OCI-LY1 (cell line): Measurements from ENCODE around the gene TRIM10.
A peak's percentile ranks its signal among the peaks of the same experiment; 100 is the strongest.

Experiments
- H2AFZ ChIP-seq: fragments of 200-600 bp; sonication (generic), shearing (Covaris generic); 2 replicates; pipeline ENCODE4 v1.6.0; 2014; ENCODE audit warnings: antibody characterized with exemption, mild to moderate bottlenecking, low read length
- H3F3A ChIP-seq: fragments of 200-600 bp; sonication (generic), shearing (Covaris generic); 2 replicates; pipeline ENCODE4 v1.6.0; 2014; ENCODE audit warnings: mild to moderate bottlenecking, antibody characterized with exemption, low read length, moderate library complexity; ENCODE audit not compliant: insufficient read depth
- H3K27ac ChIP-seq: fragments of 200-600 bp; sonication (generic); 2 replicates; pipeline ENCODE4 v1.5.1; 2014; ENCODE audit warnings: low read length, mixed run types, mild to moderate bottlenecking, low read depth; ENCODE audit not compliant: poor library complexity, severe bottlenecking
- H3K27me3 ChIP-seq: fragments of 200-600 bp; sonication (generic); 2 replicates; pipeline ENCODE4 v1.6.0; 2014; ENCODE audit warnings: antibody characterized with exemption, mild to moderate bottlenecking, low read length, moderate library complexity; ENCODE audit not compliant: insufficient read depth
- H3K36me3 ChIP-seq: fragments of 200-600 bp; sonication (generic); 2 replicates; pipeline ENCODE4 v1.6.1; 2014; ENCODE audit warnings: mild to moderate bottlenecking, antibody characterized with exemption, low read length, moderate library complexity, mixed read lengths; ENCODE audit not compliant: insufficient read depth
- H3K4me1 ChIP-seq: fragments of 200-600 bp; sonication (generic); 2 replicates; pipeline ENCODE4 v1.5.1; 2014; ENCODE audit warnings: mild to moderate bottlenecking, low read length, moderate library complexity; ENCODE audit not compliant: insufficient read depth, severe bottlenecking
- H3K4me2 ChIP-seq: fragments of 200-600 bp; sonication (generic), shearing (Covaris generic); 2 replicates; pipeline ENCODE4 v1.6.1; 2014; ENCODE audit warnings: low read length
- H3K4me3 ChIP-seq: fragments of 200-600 bp; sonication (generic); 2 replicates; pipeline ENCODE4 v1.5.1; 2014; ENCODE audit warnings: low read length, low read depth, mild to moderate bottlenecking, mixed read lengths; ENCODE audit not compliant: poor library complexity, severe bottlenecking
- H3K79me2 ChIP-seq: fragments of 200-600 bp; shearing (Covaris generic); 2 replicates; pipeline ENCODE4 v1.6.1; 2016; ENCODE audit warnings: mixed run types, low read length, mixed read lengths; ENCODE audit not compliant: insufficient read depth
- H3K9ac ChIP-seq: fragments of 200-600 bp; sonication (generic), shearing (Covaris generic); 2 replicates; pipeline ENCODE4 v1.6.1; 2014; ENCODE audit warnings: mild to moderate bottlenecking, low read length, mixed read lengths
- H3K9me2 ChIP-seq: fragments of 200-600 bp; sonication (generic), shearing (Covaris generic); 2 replicates; pipeline ENCODE4 v1.6.1; 2014; ENCODE audit warnings: low read depth, mild to moderate bottlenecking, low read length, mixed read lengths
- H3K9me3 ChIP-seq: fragments of 200-600 bp; shearing (Covaris generic); 2 replicates; pipeline ENCODE4 v1.6.1; 2014; ENCODE audit warnings: low read length, mixed read lengths
- H4K20me1 ChIP-seq: fragments of 200-600 bp; sonication (generic), shearing (Covaris generic); 2 replicates; pipeline ENCODE4 v1.6.0; 2016; ENCODE audit warnings: mild to moderate bottlenecking, low read length; ENCODE audit not compliant: insufficient read depth
- EZH2 ChIP-seq: fragments of 200-600 bp; sonication (generic), shearing (Covaris generic); IDR thresholded peaks from 2 replicates; pipeline ENCODE4 v1.8.0; 2017; ENCODE audit warnings: borderline replicate concordance, mixed run types, mild to moderate bottlenecking, antibody characterized with exemption, low read length, moderate library complexity, mixed read lengths
- TF ChIP-seq, protein P1 (sequence below): fragments of 200-600 bp; sonication (generic), shearing (Covaris generic); IDR thresholded peaks from 2 replicates; pipeline ENCODE4 v1.5.1; 2017; ENCODE audit warnings: mild to moderate bottlenecking, antibody characterized with exemption, low read length, moderate library complexity, mixed read lengths

TRIM10 gene

DNA sequence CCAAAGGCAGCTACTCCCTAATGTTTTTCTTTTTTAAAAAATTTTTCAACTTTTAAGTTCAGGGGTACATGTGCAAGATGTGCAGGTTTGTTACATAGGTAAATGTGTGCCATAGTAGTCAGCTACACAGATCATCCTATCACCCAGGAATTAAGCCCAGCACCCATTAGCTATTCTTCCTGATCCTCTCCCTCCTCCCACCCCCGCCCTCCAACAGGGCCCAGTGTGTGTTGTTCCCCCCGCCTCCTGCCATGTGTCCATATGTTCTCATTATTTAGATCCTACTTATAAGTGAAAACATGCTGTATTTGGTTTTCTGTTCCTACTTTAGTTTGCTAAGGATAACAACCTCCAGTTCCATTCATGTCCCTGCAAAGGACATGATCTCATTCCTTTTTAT, 14.8 kb upstream of the TRIM10 start:
- no peak overlapping the region for H3K9ac ChIP-seq
- H3K9me2 ChIP-seq = no peaks in the 10 kb centered on the region
- peaks cover 7% of the 10 kb centered on the region for H3K9me3 ChIP-seq
- no peaks in the 10 kb centered on the region for H3F3A ChIP-seq
- no peaks in the 10 kb centered on the region for H3K4me1 ChIP-seq
- no peak for TF ChIP-seq EZH2
- TF ChIP-seq, protein P1, sequence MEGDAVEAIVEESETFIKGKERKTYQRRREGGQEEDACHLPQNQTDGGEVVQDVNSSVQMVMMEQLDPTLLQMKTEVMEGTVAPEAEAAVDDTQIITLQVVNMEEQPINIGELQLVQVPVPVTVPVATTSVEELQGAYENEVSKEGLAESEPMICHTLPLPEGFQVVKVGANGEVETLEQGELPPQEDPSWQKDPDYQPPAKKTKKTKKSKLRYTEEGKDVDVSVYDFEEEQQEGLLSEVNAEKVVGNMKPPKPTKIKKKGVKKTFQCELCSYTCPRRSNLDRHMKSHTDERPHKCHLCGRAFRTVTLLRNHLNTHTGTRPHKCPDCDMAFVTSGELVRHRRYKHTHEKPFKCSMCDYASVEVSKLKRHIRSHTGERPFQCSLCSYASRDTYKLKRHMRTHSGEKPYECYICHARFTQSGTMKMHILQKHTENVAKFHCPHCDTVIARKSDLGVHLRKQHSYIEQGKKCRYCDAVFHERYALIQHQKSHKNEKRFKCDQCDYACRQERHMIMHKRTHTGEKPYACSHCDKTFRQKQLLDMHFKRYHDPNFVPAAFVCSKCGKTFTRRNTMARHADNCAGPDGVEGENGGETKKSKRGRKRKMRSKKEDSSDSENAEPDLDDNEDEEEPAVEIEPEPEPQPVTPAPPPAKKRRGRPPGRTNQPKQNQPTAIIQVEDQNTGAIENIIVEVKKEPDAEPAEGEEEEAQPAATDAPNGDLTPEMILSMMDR = no peak
- H3K27ac ChIP-seq = no peak overlapping the region
- H3K36me3 ChIP-seq = no peaks in the 10 kb centered on the region
- no peak overlapping the region for H3K4me2 ChIP-seq
- no peak overlapping the region for H3K4me3 ChIP-seq
- H4K20me1 ChIP-seq = no peaks in the 10 kb centered on the region
- H2AFZ ChIP-seq = no peak overlapping the region
- no peaks in the 10 kb centered on the region for H3K27me3 ChIP-seq
- H3K79me2 ChIP-seq = no peaks in the 10 kb centered on the region

DNA sequence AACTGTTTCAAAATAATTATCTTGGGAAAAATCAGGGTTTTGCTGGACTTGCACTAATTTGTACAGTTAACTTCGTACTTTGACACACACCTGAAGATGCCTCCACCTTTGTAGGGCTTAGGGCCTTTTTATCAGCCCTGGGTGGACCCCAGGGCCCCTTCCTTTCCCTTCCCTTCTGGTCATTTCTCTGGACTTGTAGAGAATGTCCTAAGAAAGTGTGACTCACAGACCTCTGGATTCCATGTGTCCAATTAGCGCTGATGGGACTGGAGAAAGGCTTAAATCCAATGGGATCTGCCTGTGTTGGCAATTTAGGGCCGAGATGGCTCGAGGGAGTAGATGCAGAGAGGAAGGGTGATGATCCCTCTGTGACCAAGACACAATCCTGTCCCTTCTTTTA, 11.7 kb upstream of the TRIM10 start:
- no peaks in the 10 kb centered on the region for H3K4me1 ChIP-seq
- no peaks in the 10 kb centered on the region for H3K79me2 ChIP-seq
- H3K36me3 ChIP-seq = no peaks in the 10 kb centered on the region
- H4K20me1 ChIP-seq = no peaks in the 10 kb centered on the region
- no peaks in the 10 kb centered on the region for H3K9me3 ChIP-seq
- H3K27ac ChIP-seq = no peak overlapping the region
- TF ChIP-seq EZH2 = no peak
- TF ChIP-seq, protein P1 = no peak
- H3K4me2 ChIP-seq = no peak overlapping the region
- no peak overlapping the region for H3K9ac ChIP-seq
- no peaks in the 10 kb centered on the region for H3K27me3 ChIP-seq
- no peaks in the 10 kb centered on the region for H3F3A ChIP-seq
- no peaks in the 10 kb centered on the region for H3K9me2 ChIP-seq
- no peak overlapping the region for H3K4me3 ChIP-seq
- H2AFZ ChIP-seq = no peak overlapping the region

DNA sequence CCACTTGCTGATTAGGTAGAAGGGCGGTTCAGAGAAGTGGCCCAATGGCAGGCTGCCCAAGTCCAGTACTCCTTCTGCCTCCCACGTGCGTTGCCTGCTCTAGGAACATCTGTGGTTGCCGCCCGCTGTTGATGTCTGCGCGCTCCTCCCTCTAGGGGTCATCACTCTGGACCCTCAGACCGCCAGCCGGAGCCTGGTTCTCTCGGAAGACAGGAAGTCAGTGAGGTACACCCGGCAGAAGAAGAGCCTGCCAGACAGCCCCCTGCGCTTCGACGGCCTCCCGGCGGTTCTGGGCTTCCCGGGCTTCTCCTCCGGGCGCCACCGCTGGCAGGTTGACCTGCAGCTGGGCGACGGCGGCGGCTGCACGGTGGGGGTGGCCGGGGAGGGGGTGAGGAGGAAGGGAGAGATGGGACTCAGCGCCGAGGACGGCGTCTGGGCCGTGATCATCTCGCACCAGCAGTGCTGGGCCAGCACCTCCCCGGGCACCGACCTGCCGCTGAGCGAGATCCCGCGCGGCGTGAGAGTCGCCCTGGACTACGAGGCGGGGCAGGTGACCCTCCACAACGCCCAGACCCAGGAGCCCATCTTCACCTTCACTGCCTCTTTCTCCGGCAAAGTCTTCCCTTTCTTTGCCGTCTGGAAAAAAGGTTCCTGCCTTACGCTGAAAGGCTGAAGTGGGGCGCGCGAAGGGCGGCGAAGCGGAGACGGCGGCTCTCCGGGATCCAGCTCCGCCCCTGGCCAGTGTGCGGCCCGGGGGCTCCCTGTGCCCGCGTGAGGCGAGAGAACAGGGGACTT, 10.9 kb upstream of the TRIM10 start:
- no peak for TF ChIP-seq EZH2
- TF ChIP-seq, protein P1 = no peak
- Histone ChIP-seq H3K36me3 (no peaks in the 10 kb centered on the region), H3K9me3 (no peaks in the 10 kb centered on the region), H3K9ac (no peak overlapping the region), H3K79me2 (no peaks in the 10 kb centered on the region), H3K4me2 (peak overlapping the region; percentile 37; the same call in 1 of the 2 replicates), H2AFZ (no peak overlapping the region), H3K27ac (no peak overlapping the region), H3K4me1 (no peaks in the 10 kb centered on the region), H3F3A (no peaks in the 10 kb centered on the region), H3K4me3 (no peak overlapping the region), H3K27me3 (no peaks in the 10 kb centered on the region), H4K20me1 (no peaks in the 10 kb centered on the region), H3K9me2 (no peaks in the 10 kb centered on the region)
